ENCODE data around the gene P4HB.
"Not testable (repeated sequence)": the region's sequence is repeated elsewhere in the genome, so short reads cannot be mapped to it uniquely, and the experiment has no call there.

The P4HB gene

DNA sequence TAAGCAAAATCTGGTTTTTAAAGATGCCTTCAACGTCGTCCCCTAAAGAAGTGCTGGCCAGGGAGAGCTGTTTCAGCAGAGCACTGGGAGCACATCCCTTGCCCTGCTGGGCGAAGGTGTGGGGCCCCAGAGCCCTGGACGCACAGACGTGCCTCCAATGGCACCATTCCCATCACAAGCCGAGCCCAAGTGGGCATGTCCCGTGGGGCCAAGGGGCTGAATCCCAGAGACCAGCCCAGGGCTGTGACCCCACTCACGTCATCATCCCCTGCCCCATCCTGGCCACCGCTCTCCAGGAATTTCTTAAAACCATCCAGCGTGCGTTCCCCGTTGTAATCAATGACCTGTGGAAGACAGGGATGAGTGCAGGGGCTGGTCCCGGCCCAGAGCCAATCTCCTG lies 15.4 kb downstream of the P4HB start:
- no peak for DNase-seq

DNA sequence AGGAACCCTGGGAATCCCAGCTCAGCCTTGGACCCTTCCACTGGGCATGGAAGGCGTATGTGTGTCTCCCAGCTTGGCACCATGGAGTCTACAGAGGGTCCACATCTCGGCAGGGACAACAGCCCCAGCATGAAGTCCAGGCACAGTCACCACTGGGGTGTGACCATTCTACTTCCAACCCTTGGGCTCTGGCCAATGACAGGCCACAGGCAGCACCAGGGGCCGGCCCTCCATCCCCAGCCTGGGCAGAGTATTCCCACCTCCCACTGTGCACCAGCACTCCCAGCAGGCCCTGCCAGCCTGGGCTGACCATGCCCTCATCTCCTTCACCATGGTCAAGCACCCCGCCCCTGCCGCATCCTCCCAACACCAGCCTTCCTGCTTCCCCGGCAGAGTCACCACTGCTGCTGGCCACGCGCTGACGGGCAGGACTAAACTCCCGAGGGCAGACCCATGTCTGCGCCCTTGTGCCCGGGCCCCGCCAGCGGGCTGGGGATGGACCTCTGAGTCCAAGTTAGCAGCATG lies 15.9 kb downstream of the P4HB start:
- no peak for DNase-seq

GRCh38 chr17:81843713-81844326 lies 16.5 kb downstream of the P4HB start:
- DNase-seq: no peak

DNA sequence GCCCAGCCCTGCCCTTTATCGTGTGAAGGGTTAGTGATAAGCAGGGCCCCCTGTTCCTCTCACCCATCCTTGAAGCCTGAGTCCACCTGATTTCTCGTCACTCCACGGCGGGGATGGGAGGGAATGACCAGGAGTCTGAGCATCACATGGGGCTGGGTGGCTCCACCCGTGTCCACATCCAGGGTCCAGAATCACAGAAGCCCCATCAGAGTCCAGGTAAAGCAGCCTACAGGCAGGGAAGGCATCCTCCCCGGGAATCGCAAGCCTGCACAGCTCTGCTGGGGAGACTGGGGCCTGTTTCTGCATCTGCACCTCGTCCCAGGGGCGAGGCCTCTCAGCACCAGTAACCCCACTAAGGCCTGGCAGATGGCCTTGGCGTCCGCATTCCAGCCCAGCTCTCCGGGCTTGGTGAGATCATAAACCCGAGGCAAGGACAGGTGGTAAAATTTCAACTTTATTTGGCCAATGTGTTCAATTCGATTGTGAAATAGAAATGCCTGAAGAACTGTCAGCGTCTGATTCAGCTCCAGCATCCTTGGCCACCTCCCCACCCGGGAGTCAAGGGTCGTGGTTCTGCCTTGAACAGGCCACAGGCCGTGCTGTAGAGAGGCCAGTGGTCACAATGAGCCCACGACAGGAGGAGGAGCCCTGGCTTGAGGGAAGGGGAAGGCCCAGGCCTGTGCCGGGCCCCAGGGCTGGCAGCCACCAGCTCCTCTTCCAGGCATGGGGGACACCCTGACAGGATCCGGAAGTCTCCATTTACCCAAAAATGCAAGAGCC lies 17.4 kb downstream of the P4HB start:
- DNase-seq: no peak

DNA sequence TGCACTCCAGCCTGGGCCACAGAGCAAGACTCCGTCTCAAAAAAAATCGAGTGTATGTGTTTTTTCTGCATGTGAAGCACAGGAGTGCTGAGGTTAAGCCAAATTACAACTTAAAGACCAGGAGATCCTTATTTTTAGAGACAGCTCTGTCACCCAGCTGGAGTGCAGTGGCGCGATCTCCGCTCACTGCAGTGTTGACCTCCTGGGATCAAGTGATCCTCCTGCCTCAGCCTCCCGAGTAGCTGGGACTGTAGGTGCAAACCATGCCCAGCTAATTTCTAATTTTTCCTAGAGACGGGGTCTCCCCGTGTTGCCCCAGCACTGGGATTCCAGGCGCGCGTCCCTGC lies 18.0 kb downstream of the P4HB start:
- no peak for DNase-seq

- DNase-seq: no peak
Observed at GRCh38 chr17:81841866-81842265, 18.5 kb downstream of the P4HB start.

GRCh38 chr17:81840826-81841778 lies 19.2 kb downstream of the P4HB start:
- no peak for DNase-seq

- not testable (repeated sequence) for DNase-seq
Observed at GRCh38 chr17:81840059-81840458, 20.3 kb downstream of the P4HB start.

GRCh38 chr17:81839301-81839700 lies 21.0 kb downstream of the P4HB start:
- DNase-seq: no peak

DNA sequence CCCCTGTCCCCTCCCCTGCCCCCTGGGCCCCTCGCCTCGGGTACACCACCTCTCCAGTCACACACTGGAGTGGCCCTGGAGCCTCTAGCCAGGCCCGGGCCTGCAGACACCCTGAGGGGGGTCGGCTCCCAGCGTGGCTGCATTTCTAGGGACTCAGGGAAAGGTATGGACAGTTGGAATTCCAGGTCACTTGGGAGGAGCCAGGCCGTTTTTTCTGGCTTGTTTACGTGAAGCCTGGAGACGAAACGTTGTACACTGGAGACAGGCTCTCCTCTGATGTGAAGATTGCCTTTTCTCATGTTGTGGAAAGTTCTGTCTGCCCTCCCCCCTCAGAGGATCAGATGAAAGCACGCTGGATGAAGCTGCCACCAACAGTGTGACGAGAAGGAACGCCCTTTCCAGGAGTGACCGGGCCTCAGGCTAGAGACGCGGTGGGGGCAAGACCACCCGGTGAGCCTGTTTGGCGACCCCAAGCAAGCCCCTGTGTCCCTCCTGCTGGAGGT lies 21.5 kb downstream of the P4HB start:
- DNase-seq: no peak

DNA sequence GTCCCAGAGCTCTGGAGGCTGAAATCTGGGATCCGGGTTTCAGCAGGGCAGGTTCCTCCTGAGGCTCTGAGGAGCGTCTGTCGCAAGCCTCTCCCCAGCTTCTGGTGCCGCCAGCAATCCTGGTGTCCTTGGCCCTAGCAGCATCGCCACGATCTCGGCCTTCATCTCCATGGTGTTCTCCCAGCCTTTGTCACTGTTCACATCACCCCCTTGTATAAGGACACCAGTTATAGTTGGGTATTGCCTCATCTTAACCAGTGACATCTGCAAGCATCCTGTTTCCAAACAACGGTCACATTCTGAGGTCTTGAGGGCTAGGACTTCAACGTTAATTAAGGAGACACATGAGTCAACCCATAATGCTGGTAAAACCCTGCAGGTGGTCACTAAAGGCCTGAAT lies 22.7 kb downstream of the P4HB start:
- no peak for DNase-seq

- no peak for DNase-seq
Observed at GRCh38 chr17:81834831-81835267, 25.5 kb downstream of the P4HB start, which contains the start of gene PPP1R27. TSS of gene PPP1R27 (minus strand) at chr17:81835050. CDS start at chr17:81834953, 97 bp downstream.

- no peak for DNase-seq
Observed at GRCh38 chr17:81833921-81834830, 26.2 kb downstream of the P4HB start.

DNA sequence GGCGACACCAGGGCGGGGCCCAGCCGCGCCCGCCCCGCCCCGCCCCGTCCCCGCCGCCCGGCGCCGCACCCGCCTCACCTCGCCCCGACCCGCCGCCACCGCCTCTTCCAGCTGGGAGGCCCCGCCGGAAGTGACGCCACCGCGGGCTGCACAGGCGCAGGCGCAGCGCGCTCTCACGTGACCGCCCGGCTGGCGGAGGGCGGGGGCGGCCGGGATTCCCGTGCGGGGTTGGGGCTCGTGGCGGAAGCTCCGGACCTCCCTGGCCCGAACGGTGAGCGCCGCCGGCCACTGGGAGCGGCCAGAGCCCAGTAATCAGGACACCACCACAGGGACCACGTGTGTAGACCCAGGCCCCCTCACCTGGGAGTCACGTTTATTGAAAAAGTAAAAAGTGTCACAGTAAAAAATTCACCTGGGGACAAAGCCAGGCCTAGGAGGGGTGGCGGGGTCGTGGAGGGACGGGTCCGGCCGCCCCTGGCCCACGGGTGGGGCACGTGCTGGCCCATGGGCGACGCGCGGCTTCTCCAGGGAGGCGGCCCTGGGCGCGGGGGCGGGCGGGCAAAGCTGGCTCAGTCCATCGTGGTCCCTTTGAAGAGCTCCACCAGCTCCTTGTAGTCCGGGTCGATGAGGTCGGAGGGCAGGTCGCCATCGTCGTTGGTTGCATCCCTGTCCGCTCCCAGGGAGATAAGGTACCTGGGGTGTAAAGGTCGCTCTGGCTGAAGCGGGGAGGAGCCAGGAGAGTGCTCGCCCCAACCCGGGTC lies 27.0 kb downstream of the P4HB start, which contains the start of gene MCRIP1:
MCRIP1 (minus strand) TSS at position 132 of the 761 bp plus-strand sequence. CDS start 8,785 bp downstream, outside the sequence.
- peak; percentile 96 for DNase-seq

GRCh38 chr17:81832608-81833159 lies 27.7 kb downstream of the P4HB start:
- DNase-seq: no peak

GRCh38 chr17:81831957-81832607 lies 28.3 kb downstream of the P4HB start:
- peak; percentile 41 for DNase-seq

DNA sequence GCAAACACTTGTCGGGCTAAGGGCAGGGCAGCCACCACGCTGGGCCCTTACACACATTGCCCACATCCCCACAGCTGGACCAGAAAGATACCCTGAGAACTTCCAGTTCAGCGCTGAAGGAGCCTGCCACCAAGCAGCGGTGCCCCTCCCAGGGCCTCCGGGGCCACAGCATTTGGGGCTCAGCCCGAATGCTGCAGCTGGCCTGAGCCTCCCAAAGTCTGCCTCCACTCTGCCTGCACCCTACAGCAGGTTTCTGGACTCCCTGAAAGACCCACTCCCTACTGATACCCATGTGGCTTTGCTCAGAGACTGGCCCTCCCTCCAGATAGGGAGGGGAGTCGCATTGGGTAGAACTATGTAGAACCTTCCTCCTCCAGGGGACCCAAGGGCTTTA lies 28.8 kb downstream of the P4HB start:
- DNase-seq: no peak

GRCh38 chr17:81829858-81830257 lies 30.5 kb downstream of the P4HB start:
- no peak for DNase-seq

DNA sequence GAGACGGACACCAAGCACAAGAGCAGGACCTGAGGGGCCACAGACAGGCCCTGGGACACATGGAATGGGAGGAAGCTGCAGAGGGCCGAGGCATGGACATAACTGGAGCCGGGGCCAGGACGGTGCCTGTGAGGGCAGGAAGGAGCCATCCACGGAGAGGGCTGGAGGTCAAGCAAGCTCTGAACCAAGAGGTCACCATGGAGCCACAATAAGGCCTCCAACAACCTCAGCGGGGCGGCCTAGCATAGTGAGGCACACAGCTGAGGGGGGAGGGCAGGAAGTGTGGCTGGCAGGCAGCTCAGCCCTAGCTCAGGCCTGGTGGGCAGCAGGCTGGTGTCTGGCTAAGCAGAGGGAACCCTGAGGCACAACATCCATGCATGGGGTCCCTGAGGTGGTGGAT lies 31.7 kb downstream of the P4HB start:
- DNase-seq: no peak

Data from CD4-positive, alpha-beta T cell treated with Interleukin-6 for 4 hours (primary cell).